ENCODE data around the gene SPRTN. TPM values are rescaled to one million over a fixed set of nuclear protein-coding genes. Genes with fewer than 3 reads are reported as not detected.

Gene SPRTN
- total RNA-seq, 1 experiment from 2014 or later, result 14.9 TPM

Other genes starting within 250 kb of the SPRTN start
- gene TRIM67, start 176.2 kb upstream of the SPRTN start, total RNA-seq (2021; ENCODE audit: unreplicated experiment), result 0.02 TPM
- 42.8 TPM for gene GNPAT, start 97.1 kb upstream of the SPRTN start, total RNA-seq (2021; ENCODE audit: unreplicated experiment)
- gene EXOC8, start 441 bp upstream of the SPRTN start, total RNA-seq (2021; ENCODE audit: unreplicated experiment), result 12.7 TPM
- gene EGLN1, start 84.0 kb downstream of the SPRTN start, total RNA-seq (2021; ENCODE audit: unreplicated experiment), result 27.1 TPM
- gene TSNAX, start 190.4 kb downstream of the SPRTN start, total RNA-seq (2021; ENCODE audit: unreplicated experiment), result 47.1 TPM